ENCODE results near the gene GAMT.

Gene GAMT

GRCh38 chr19:1362387-1363257, 38.7 kb downstream of the GAMT start:
- Mint-ChIP-seq H3K27me3 (no peaks in the 10 kb centered on the region), H3K4me3 (peak overlapping the region; percentile 78 to 93), H3K4me1 (peaks cover 46% of the 10 kb centered on the region), H3K9me3 (no peaks in the 10 kb centered on the region), H3K27ac (peak overlapping the region; percentile 48 to 52)
- DNase-seq (no peak), ATAC-seq (no peak)

GRCh38 chr19:1361601-1362386, 39.5 kb downstream of the GAMT start:
- Mint-ChIP-seq H3K9me3 (no peaks in the 10 kb centered on the region), H3K4me1 (peaks cover 46% of the 10 kb centered on the region), H3K4me3 (no peak overlapping the region), H3K27ac (peak overlapping the region; percentile 79 to 80), H3K27me3 (no peaks in the 10 kb centered on the region)
- ATAC-seq, result no peak
- DNase-seq, result no peak

GRCh38 chr19:1360818-1361461, 40.4 kb downstream of the GAMT start:
- ATAC-seq (no peak), DNase-seq (no peak)
- Mint-ChIP-seq H3K27me3 (no peaks in the 10 kb centered on the region), H3K4me3 (no peak overlapping the region), H3K4me1 (peaks cover 49% of the 10 kb centered on the region), H3K9me3 (no peaks in the 10 kb centered on the region), H3K27ac (peak overlapping the region; percentile 31 to 80)

GRCh38 chr19:1360126-1360817, 41.1 kb downstream of the GAMT start:
- DNase-seq (no peak), ATAC-seq (no peak)
- Mint-ChIP-seq H3K4me1 (peaks cover 54% of the 10 kb centered on the region), H3K9me3 (no peaks in the 10 kb centered on the region), H3K27me3 (no peaks in the 10 kb centered on the region), H3K4me3 (no peak overlapping the region), H3K27ac (no peak overlapping the region)

GRCh38 chr19:1357531-1358109, 43.7 kb downstream of the GAMT start:
- ATAC-seq (no peak), DNase-seq (no peak)
- Mint-ChIP-seq H3K27me3 (no peaks in the 10 kb centered on the region), H3K4me1 (peaks cover 37% of the 10 kb centered on the region), H3K4me3 (no peak overlapping the region), H3K27ac (no peak overlapping the region), H3K9me3 (no peaks in the 10 kb centered on the region)

GRCh38 chr19:1356508-1356865, 44.9 kb downstream of the GAMT start:
- Mint-ChIP-seq H3K27me3 (no peaks in the 10 kb centered on the region), H3K27ac (no peak overlapping the region), H3K4me3 (no peak overlapping the region)

GRCh38 chr19:1355568-1356507, 45.5 kb downstream of the GAMT start:
- Mint-ChIP-seq H3K4me1 (peaks cover 20% of the 10 kb centered on the region), H3K27me3 (no peaks in the 10 kb centered on the region), H3K27ac (peak overlapping the region; percentile 8 to 71), H3K4me3 (peak overlapping the region; percentile 90 to 94), H3K9me3 (no peaks in the 10 kb centered on the region)
- DNase-seq, result no peak
- no peak for ATAC-seq

More at GRCh38 chr19:1356508-1356865, 44.9 kb downstream of the GAMT start:
- ATAC-seq, result no peak
- Mint-ChIP-seq H3K4me1 (peaks cover 26% of the 10 kb centered on the region), H3K9me3 (no peaks in the 10 kb centered on the region)
- no peak for DNase-seq

GRCh38 chr19:1354970-1355567, 46.3 kb downstream of the GAMT start:
- Mint-ChIP-seq H3K4me1 (peaks cover 20% of the 10 kb centered on the region), H3K27ac (no peak overlapping the region), H3K9me3 (no peaks in the 10 kb centered on the region), H3K4me3 (peak overlapping the region; percentile 90 to 97), H3K27me3 (no peaks in the 10 kb centered on the region)
- no peak for DNase-seq
- ATAC-seq, result peak; percentile 81

- ATAC-seq (no peak), DNase-seq (no peak)
- Mint-ChIP-seq H3K4me3 (peak overlapping the region in 1 of 2 donors; percentile 15), H3K27me3 (no peaks in the 10 kb centered on the region), H3K4me1 (peaks cover 20% of the 10 kb centered on the region), H3K9me3 (no peaks in the 10 kb centered on the region), H3K27ac (no peak overlapping the region)
Observed at GRCh38 chr19:1353144-1353543, 48.2 kb downstream of the GAMT start.

- Mint-ChIP-seq H3K9me3 (no peaks in the 10 kb centered on the region), H3K27me3 (no peaks in the 10 kb centered on the region), H3K4me1 (peaks cover 20% of the 10 kb centered on the region), H3K27ac (no peak overlapping the region), H3K4me3 (no peak overlapping the region)
- ATAC-seq, result no peak
- no peak for DNase-seq
Observed at GRCh38 chr19:1351381-1351851, 49.9 kb downstream of the GAMT start.

- Mint-ChIP-seq H3K27ac (no peak overlapping the region), H3K27me3 (no peaks in the 10 kb centered on the region), H3K4me3 (no peak overlapping the region), H3K4me1 (peaks cover 16% of the 10 kb centered on the region), H3K9me3 (no peaks in the 10 kb centered on the region)
- DNase-seq, result no peak
- ATAC-seq, result no peak
Observed at GRCh38 chr19:1350867-1351266, 50.5 kb downstream of the GAMT start.

- no peak for ATAC-seq
- DNase-seq, result no peak
- Mint-ChIP-seq H3K4me1 (peaks cover 16% of the 10 kb centered on the region), H3K27ac (no peak overlapping the region), H3K27me3 (no peaks in the 10 kb centered on the region), H3K9me3 (no peaks in the 10 kb centered on the region), H3K4me3 (no peak overlapping the region)
Observed at GRCh38 chr19:1349211-1349610, 52.1 kb downstream of the GAMT start.
